GM13977 (cell line): Measurements from ENCODE around the gene ARID5B.

ENCODE experiments used
- DNase-seq: peaks from one replicate; pipeline ENCODE4 v3.0.0; 2012; ENCODE audit warnings: low spot score
- in situ Hi-C: fragments of 300-500 bp; cut with MboI; formaldehyde crosslinking; loops from one replicate; pipeline ENCODE4 v1.12.0; 2022; ENCODE audit warnings: low sequenced_read_pairs, low pct_unique_long_range_greater_than_20kb, mixed read lengths, inconsistent platforms; ENCODE audit not compliant: unreplicated experiment
- TF ChIP-seq, protein P1 (sequence below): IDR thresholded peaks from 2 replicates; pipeline ENCODE4 v1.5.1; 2012; ENCODE audit warnings: mild to moderate bottlenecking, control low read depth; ENCODE audit not compliant: insufficient read depth; ENCODE audit errors: extremely low read depth, missing control alignments

ARID5B gene

DNA sequence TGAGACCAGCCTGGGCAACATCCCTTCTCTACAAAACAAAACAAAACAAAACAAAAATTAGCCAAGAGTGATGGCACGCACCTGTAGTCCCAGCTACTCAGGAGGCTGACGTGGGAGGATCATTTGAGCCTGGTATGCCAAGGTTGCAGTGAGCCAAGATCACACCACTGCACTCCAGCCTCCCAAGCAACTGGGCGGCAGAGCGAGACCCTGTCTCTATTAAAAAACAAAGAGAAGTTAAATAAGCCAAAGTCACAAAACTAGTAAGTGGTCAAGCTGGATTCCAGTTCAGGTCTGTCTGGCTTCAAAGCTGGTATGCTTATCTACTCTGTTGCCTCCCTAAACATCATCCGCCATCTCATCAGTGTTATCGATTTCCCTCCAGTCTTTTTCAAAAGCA, 110.8 kb downstream of the ARID5B start:
- in situ Hi-C loops = loop anchor here (10.0 kb wide), 1 partner anchor 108 kb away; the partner anchor contains the start of gene ARID5B
- TF ChIP-seq, protein P1, sequence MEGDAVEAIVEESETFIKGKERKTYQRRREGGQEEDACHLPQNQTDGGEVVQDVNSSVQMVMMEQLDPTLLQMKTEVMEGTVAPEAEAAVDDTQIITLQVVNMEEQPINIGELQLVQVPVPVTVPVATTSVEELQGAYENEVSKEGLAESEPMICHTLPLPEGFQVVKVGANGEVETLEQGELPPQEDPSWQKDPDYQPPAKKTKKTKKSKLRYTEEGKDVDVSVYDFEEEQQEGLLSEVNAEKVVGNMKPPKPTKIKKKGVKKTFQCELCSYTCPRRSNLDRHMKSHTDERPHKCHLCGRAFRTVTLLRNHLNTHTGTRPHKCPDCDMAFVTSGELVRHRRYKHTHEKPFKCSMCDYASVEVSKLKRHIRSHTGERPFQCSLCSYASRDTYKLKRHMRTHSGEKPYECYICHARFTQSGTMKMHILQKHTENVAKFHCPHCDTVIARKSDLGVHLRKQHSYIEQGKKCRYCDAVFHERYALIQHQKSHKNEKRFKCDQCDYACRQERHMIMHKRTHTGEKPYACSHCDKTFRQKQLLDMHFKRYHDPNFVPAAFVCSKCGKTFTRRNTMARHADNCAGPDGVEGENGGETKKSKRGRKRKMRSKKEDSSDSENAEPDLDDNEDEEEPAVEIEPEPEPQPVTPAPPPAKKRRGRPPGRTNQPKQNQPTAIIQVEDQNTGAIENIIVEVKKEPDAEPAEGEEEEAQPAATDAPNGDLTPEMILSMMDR = no peak
- DNase-seq = no peak

DNA sequence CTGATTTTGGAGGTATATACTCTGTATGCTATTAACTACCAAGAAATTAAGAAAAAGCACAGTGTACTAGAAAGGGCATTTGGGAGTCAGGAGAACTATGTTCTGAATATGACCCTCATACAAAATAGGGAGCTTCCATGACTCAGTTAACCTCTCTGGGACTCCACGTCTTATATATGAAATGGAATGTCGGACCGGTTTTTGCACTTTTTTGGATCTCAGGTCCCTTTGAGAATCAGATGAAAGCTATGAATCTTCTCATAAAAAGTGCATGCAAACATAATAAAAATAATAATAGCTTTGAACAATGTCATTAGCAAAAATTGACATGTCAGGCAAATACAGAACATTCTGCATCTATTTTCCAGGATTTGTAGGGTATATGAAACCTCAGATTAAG, 113.0 kb downstream of the ARID5B start:
- in situ Hi-C loops = loop anchor here (10.0 kb wide), 1 partner anchor 110 kb away; the partner anchor contains the start of gene ARID5B
- TF ChIP-seq, protein P1 = no peak
- no peak for DNase-seq

DNA sequence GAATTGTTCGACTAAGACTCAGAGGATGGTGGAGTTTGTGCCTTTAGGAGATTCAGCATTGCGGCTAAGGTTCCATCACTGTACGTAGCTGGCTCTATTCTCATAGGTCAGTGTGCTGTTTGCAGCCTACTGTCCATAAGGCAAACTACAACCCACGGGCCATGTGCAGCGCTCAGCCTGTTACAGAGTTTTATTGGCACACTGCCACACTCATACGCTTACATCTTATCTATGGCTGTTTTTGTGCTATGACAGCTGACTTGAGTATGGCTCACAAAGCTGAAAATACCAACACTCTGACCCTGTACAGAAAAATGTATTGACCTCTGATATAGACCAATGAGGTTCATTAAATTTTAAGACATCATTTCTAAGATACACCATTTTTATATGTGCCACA, 114.5 kb downstream of the ARID5B start:
- no peak for DNase-seq
- TF ChIP-seq, protein P1 = no peak
- in situ Hi-C loops = loop anchor here (10.0 kb wide), 1 partner anchor 111 kb away; the partner anchor contains the start of gene ARID5B

DNA sequence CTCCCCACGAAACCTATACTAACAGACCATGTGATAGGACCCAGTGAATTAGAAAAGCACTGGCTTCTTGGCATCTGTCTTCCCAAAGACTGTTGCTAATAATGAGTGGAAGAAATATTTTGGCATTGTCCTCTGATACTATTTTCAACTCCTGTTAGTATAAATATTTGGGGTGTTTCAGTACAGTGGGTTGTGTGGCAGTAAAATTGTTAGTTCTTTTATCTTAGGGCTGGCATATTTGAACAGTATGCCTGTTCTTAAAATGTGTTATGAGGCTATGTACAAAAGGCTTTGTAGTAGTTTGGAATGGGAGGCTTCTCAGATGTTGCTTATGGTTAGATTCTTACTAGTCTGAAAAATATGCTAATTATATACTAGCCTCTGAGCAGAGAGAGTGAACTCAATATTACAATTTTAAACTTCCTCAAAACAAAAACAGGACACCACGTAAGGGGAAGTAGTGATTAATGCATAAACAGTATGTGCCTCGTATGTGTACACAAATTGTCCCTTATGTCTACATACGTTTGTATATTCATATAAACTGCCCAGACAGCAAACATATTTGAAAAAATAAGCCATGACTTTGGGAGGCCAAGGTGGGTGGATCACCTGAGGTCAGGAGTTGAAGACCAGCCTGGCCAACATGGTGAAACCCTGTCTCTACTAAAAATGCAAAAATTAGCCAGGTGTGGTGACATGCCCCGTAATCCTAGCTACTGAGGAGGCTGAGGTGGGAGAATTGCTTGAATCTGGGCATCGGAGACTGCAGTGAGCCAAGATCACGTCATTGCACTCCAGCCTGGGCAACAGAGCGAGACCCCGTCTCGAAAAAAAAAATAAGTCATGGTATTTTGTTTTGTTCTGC, 115.4 kb downstream of the ARID5B start:
- TF ChIP-seq, protein P1 = no peak
- DNase-seq = no peak
- in situ Hi-C loops = loop anchor here (10.0 kb wide), 1 partner anchor 112 kb away; the partner anchor contains the start of gene ARID5B

DNA sequence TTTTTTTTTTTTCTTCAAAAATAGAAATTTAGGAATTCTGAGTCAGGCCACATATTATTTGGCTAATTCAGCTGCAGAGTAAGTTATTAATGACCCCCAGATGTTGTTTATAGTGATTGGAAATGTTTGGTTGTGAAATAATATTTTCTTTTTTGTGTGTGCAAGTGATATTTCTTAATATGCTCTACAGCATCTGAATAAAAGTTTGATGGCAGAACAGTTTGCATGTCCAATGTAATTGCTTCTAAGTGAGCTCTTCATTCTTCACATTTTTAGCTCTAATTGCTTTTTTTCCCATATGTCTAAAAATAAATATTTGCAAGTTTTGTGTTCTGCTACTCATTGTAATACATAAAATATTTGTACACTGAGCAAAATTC, 116.0 kb downstream of the ARID5B start:
- in situ Hi-C loops = loop anchor here (10.0 kb wide), 1 partner anchor 113 kb away; the partner anchor contains the start of gene ARID5B

DNA sequence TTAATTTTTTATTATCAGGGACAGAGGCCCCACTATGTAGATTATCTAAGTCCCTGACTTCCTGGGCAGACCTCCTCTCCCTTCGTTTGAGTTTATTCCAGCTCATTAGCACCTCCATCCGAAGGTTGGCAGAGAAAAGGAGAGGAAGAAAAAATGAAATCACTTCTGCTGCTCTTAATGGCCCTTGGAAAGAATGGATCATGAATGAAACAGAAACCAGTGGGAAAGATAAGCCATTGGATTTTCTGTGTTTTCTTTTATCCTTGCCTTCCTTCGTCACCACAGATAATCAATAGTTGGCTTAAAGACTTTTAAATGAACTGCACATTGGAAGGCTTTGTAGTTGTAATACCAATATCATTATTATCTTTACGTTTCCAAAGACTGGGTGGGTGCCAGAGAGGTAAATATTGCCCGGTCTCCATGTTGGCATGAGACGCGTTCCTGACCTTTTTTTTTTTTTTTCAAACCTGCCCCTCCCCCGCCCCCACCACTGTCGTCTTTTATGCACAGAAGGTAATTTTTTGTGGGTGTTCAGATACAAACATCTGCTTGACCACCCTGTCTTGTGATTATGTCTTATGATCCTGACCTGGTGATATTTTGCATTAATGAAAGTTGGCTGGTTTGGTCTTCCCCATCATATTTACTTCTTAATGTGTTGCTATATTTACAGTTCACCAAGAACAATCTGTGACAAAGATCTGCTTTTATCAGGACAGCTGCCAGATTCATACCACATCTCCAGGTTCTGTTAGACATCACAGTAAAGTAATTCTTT, 116.8 kb downstream of the ARID5B start:
- in situ Hi-C loops = loop anchor here (10.0 kb wide), 1 partner anchor 114 kb away; the partner anchor contains the start of gene ARID5B
- TF ChIP-seq, protein P1 = no peak
- no peak for DNase-seq

More for the DNA sequence above, 116.0 kb downstream of the ARID5B start:
- TF ChIP-seq, protein P1 = no peak
- no peak for DNase-seq
